GM12801 (cell line): ENCODE measurements around the gene PNLIPRP1.

Experiments used
- TF ChIP-seq, protein P1 (sequence below): IDR thresholded peaks from one replicate; pipeline ENCODE4 v1.5.1; 2011; ENCODE audit warnings: control low read depth; ENCODE audit not compliant: insufficient read length; ENCODE audit errors: extremely low read depth

Gene PNLIPRP1

GRCh38 chr10:116621934-116622655 lies 31.3 kb downstream of the PNLIPRP1 start:
- TF ChIP-seq, protein P1, sequence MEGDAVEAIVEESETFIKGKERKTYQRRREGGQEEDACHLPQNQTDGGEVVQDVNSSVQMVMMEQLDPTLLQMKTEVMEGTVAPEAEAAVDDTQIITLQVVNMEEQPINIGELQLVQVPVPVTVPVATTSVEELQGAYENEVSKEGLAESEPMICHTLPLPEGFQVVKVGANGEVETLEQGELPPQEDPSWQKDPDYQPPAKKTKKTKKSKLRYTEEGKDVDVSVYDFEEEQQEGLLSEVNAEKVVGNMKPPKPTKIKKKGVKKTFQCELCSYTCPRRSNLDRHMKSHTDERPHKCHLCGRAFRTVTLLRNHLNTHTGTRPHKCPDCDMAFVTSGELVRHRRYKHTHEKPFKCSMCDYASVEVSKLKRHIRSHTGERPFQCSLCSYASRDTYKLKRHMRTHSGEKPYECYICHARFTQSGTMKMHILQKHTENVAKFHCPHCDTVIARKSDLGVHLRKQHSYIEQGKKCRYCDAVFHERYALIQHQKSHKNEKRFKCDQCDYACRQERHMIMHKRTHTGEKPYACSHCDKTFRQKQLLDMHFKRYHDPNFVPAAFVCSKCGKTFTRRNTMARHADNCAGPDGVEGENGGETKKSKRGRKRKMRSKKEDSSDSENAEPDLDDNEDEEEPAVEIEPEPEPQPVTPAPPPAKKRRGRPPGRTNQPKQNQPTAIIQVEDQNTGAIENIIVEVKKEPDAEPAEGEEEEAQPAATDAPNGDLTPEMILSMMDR, result no peak

GRCh38 chr10:116625845-116626244 lies 35.1 kb downstream of the PNLIPRP1 start:
- TF ChIP-seq, protein P1, result no peak

DNA sequence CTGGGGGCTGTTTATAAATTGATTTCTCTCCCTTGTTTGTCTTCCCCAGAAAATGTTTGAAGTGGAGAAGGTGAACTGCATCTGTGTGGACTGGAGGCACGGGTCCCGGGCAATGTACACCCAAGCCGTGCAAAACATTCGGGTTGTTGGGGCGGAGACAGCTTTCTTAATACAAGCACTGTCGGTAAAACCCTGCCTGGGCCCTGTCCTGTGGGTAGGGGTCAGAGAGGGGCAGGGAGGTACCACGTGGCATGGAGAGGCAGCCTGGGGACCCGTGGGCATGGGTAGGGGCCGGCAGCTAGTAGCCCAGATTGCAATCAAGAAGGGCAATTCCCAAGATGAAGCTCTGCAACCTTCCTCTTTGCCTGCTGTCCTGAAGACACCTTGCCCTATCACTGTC lies 36.1 kb downstream of the PNLIPRP1 start:
- TF ChIP-seq, protein P1, result no peak

- TF ChIP-seq, protein P1, result no peak
Observed at GRCh38 chr10:116627386-116627933, 36.7 kb downstream of the PNLIPRP1 start.

- TF ChIP-seq, protein P1, result no peak
Observed at GRCh38 chr10:116629340-116629739, 38.6 kb downstream of the PNLIPRP1 start.

DNA sequence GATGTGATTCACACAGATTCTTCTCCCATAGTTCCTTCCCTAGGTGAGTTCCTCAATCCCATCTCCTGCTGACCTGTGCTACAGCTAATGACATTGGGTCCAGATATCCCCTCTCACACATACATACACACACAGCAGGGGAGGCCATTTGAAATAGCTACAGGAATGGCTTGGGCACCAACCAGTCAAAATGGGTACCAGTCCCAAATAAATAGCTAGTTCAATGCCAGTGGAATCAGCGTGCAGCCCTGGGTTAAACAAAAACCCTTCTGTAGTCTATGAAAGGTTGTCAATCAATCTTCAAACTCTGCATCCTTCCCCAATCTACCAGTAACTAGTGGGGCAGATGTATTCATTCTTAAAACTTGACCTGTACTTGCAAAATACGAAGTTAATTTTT lies 39.3 kb downstream of the PNLIPRP1 start:
- TF ChIP-seq, protein P1, result no peak

GRCh38 chr10:116631871-116632295 lies 41.1 kb downstream of the PNLIPRP1 start:
- TF ChIP-seq, protein P1, result no peak
